NCI-H345 (cell line): ENCODE measurements around the gene COL1A1.

Experiments
- DNase-seq: peaks from one replicate; lab custom pipeline; 2025; lab: John Stamatoyannopoulos, UW

The COL1A1 gene

DNA sequence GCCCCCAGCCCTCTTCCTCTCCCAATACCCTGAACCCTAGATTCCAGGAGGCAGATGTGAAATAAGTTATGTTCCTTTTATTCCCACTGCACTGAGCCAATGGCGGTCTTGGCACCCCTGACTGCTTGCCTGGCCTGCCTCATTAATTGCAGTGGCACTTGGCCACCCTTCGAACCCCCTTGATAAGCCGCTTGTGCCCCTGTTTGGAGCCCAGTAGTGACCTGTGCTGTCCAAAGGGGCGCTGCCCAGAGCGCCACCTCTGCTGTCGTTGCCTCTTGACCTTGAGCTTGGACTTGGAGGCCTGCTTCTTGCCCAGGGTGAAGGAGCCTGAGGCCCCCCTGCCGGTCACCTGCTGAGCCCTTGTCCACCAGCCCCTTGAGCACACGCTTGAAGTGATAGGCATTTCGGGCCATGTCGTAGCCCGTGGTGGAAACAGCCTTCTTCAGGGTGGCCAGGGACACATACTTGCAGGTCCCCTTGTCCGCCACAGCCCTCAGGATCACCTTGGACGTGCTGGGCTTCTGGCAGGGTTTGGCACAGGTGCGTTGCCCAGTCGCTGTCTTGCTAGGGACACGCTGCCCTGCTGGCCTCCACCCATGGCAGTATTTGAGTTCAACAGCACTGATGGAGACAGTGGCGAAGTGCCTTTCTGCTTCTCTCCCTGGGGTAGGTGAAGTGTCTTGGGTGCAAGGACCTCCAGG, 29.9 kb downstream of the COL1A1 start:
- no peak for DNase-seq

DNA sequence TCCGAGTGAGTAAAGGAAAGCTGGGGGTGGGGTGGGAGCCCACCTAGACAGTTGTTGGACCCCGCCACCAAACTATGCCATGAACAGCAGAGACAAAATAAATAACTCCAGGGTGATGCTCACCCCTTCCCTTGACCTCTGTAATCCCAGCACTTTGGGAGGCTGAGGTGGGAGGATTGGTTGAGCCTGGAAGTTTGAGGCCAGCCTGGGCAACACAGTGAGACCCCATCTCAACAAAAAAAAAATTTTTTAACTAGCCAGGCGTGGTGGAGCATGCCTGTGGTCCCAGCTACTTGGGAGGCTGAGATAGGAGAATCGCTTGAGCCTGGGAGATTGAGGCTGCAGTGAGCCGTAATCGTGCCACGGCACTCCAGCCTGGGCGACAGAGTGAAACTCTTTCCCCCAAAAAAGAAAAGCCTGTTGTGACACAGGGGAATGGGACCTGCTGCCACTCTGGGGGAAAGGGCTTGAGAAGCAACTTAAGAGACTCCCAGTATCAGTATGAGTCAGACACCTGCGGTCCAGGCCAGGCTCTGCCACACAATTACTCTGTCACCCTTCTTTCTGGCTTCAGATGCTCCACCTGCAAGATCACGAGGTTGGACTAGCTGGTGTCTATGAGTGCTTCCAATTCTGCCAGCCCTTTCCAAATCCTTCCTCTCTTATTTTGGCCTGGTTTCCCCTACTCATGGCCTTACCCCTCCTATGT, 30.6 kb downstream of the COL1A1 start:
- DNase-seq: no peak

DNA sequence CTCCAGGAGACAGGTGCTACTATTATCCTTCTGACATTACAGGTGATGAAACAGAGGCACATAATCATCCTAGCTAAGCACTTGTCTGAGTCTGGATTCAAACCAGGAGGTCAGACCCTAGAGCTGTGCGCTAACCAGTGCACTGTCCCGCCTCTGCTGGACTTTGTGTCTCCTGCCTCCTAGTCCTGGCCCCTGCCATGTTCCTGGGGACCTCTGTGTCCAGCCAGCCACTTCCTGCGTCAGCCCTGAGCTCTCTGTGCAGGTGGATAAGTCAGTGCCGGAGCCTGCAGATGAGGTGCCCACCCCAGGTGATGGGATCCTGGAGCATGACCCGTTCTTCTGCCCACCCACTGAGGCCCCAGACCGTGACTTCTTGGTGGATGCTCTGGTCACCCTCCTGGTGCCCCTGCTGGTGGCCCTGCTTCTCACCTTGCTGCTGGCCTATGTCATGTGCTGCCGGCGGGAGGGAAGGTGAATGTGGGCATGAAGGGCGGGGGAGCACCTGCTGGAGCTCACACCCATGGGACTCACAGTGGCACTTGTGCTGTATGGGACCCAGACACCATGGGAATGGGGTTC, 31.5 kb downstream of the COL1A1 start:
- DNase-seq: no peak

DNA sequence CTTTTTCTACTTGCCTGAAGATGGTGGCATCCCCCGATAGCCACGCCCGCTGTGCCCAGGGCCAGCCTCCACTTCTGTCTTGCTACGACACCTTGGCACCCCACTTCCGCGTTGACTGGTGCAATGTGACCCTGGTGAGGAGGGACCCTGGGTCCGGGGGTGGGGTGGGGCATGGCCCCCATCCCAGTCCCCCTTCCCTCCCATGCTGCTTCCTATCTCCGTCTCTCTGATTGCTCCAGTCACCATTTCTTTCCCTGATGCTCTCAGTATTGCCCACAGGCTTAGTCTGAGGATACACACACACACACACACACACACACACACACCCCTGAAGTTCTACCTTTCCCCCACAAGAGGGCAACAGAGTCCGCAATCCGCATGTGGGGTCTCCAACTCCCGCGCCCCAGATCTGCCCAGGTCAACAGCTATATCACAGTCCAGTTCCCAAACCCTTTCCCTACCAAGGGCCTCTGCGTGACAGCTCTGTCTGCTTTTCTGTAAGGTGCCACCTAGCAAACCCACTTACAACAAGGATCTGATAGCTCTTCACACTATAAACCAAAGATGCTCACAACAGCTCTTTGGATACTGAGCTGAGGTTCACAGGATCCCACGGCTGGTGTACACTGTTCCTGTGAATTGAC, 32.2 kb downstream of the COL1A1 start:
- peak; percentile 33 for DNase-seq

DNA sequence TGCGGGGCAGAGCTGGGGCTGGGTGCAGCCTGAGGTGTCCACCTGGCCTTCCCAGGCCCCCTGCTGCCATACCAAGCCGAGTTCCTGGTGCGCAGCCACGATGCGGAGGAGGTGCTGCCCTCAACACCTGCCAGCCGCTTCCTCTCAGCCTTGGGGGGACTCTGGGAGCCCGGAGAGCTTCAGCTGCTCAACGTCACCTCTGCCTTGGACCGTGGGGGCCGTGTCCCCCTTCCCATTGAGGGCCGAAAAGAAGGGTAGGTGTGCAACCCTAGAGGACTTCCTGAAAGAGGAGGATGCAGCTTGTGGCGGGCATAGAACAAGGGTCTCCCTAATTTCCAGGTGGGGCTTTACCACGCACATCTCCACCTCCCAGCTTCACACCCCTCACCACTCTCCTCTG, 33.1 kb downstream of the COL1A1 start:
- DNase-seq: no peak

DNA sequence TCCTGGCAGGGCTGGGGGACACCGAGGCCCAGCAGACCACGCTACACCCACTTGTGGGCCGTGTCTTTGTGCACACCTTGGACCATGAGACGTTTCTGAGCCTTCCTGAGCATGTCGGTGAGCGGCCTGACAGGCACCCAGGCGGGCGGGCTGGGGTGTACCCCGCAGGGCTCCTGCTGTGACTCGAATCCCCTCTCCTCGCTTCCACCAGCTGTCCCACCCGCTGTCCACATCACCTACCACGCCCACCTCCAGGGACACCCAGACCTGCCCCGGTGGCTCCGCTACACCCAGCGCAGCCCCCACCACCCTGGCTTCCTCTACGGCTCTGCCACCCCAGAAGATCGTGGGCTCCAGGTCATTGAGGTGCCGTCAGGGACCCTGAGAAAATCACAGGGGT, 34.1 kb downstream of the COL1A1 start:
- no peak for DNase-seq

DNA sequence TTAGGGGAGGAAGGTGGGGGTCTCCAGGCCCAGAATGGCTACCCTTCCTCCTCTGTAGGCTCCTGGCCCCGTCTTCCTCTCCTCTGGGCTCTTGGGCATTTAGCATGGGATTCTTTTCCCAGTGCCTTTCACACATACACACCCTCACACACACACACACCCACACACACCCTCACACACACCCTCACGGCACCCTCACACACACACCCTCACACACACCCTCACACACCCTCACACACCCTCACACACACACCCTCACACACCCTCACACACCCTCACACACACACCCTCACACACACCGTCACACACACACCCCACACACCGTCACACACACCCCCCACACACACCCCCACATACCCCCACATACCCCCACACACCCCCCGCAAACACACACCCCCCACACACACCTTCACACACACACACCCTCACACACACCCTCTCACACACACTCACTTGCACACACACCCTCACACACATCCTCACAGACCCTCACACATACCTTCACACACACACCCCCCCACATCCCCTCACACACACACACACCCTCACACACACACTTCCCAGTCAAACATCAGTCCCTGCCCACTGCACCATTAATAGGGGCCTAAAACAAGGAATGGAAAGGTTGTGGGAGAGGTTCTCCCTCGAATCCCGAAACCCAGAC, 34.8 kb downstream of the COL1A1 start:
- DNase-seq: no peak

DNA sequence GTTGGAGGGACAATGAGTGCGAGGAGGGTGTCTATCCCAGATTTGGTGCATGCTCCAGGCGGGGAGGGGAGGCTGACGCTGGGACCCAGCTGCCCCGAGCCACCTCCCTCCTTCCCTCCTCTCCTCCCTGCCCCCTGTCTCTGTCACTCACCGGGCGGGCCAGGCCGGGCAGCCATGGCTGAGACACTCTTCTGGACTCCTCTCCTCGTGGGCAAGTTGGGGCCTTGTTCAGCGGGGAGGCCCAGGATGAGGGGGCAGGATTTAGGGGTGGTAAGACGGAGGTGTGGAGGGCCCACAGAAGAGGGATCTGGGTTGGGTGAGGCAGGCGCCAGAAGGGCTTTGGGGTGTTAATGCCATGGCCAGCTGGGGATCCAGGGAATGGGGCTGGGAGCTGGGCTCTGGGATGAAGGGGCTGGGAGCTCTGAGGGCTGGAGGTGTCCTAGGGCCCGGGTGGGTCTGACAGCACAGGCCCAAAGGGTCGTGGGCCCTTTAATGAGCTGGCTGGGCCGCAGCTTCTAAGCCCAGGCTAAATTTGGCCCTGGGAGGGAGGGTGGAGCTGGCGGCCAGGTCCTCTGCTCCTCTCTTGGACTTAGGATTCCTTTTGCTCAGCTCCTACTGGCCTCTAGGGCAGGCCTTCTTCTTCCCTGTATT, 35.4 kb downstream of the COL1A1 start, which contains the start of gene SGCA:
Gene SGCA, plus strand, starts transcription at position 139 of the 651 bp plus-strand sequence. Its CDS starts 36 bp downstream, at position 175.
- no peak for DNase-seq

DNA sequence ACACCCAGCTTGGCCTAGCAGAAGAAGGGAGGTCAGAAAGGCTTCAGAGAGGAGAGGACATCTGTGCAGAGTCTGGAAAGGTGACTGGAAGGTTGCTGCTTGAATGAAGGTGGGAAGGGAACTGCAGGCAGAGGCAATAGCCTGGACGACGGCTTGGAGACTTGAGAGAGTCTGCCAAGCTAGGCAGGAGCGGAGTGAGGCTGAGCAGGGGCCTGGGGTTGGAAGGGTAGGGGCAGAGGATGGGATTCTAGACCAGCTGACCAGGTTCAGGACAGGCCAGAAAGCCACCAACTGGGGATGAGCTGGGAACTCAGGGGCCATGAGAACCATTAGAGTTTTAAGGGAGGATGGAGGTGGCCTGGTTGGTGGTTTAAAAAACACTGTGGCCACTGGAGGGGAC, 36.0 kb downstream of the COL1A1 start:
- no peak for DNase-seq

DNA sequence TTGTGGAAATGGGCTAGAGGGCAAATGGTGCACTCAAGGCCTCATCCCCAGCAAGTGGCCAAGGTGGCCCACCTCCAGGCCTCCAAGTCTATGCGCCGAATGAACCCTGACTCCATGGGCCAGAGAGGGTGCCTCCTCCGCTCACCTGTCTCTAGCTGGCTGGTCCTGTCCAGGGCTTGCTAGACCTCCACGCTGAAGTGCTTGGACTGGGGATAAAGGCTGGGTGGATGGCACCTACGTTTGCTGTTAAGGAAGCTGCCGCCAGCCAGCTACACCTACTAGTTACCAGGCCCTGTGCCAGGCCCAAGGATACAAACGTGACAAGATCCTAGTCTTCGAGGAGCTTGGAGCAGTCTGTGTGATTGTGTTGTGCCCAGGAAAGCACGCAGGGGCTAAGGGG, 36.4 kb downstream of the COL1A1 start:
- no peak for DNase-seq

DNA sequence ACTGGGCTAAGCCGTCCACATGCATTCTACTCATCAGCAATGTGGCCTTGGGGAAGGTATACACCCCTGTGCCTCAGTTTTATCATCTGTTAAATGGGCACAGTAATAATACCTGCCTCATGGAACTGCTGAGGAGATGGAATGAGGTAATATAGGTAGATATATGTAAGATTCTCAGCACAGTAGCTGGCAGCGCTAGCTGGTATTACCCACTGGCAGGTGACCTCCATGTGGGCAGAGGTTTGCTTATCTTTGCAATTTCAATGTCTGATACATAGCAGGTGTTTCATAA, 36.8 kb downstream of the COL1A1 start:
- DNase-seq: no peak

DNA sequence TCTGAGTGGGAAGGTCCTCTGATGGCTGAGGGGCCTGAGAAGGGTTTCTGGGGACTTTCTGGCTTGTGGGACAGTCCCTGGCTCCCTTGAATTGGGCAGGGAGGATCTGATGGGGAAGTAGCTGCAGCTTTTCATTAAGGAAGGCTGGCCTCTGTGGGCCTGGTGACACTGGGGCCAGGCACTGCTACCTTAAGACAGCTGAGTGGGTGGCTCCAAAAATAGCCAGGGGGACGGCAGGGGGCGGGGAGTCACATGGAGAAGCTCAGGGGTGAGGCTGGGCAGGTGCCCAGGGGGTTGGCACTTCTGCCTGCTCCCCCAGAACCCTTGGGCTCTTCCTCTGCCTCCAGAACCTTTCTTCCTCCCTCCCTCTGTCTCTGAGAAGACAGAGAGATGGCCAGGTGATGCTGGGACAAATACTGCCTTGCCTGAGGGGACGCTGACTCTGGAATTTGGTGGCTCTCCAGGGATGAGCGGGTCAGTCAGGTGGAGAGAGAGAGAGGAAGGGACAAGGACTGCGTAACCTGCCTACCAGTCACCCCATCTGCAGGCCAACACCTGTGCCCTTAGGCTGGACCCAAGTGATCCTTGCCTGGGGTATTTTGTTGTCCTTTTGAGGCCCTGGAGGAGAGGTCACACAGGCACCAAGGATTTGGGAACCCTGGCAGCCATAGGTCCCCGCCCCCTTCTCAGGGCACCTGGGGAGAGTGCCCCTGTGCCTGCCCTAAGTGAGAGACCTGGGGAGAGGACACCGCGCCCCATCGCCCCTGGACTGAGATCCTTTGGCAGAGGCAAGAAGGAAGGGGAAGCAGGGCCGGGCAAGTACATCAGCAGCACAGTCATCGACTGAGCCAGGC, 37.4 kb downstream of the COL1A1 start:
- DNase-seq: no peak

DNA sequence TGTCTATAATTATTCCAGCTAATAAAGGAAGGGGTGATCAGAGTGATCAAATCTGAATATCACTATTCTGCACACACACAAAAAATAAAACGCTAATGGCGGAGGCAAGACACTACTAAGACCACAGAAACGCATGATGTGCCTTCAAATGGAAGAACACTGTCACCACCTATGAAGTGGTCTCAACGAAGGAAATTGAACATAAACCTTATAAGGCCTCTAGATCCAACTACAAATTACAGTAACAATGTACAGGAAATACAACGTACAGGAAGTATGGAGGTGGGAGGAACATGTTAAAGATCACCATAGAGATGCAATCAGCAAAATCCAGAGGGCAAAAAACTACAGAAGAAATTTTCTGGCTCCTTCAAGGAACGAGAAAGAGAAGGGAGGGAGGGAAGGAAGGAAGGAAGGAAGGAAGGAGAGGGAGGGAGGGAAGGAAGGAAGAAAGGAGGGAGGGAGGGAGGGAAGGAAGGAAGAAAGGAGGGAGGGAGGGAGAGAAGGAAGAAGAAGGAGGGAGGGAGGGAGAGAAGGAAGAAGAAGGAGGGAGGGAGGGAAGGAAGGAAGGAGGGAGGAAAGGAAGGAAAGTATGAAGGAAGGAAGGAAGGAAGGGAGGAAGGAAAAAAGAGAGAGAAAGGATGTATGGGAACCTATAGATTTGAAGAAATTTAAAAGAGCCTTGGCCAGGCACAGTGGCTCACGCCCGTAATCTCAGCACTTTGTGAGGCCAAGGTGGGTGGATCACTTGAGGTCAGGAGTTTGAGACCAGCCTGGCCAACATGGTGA, 38.8 kb downstream of the COL1A1 start:
- no peak for DNase-seq

DNA sequence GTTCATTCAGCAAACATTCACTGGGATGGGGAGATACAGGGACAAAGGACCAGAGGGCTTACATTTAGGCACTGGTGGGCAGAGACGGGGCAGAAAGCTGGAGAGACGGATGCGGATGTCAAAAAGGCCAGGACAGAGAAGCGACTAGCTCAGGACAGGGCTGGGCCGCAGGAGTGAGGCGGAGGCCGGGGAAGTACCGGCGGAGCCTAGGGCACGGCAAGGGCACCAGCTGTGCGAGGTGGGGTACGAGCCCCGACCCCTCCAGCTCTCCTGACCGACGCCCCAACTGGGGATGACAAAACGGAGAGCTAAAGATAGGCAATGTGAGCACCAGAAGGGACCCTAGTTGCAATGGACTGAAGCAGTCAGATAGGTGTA, 39.5 kb downstream of the COL1A1 start:
- DNase-seq: no peak

DNA sequence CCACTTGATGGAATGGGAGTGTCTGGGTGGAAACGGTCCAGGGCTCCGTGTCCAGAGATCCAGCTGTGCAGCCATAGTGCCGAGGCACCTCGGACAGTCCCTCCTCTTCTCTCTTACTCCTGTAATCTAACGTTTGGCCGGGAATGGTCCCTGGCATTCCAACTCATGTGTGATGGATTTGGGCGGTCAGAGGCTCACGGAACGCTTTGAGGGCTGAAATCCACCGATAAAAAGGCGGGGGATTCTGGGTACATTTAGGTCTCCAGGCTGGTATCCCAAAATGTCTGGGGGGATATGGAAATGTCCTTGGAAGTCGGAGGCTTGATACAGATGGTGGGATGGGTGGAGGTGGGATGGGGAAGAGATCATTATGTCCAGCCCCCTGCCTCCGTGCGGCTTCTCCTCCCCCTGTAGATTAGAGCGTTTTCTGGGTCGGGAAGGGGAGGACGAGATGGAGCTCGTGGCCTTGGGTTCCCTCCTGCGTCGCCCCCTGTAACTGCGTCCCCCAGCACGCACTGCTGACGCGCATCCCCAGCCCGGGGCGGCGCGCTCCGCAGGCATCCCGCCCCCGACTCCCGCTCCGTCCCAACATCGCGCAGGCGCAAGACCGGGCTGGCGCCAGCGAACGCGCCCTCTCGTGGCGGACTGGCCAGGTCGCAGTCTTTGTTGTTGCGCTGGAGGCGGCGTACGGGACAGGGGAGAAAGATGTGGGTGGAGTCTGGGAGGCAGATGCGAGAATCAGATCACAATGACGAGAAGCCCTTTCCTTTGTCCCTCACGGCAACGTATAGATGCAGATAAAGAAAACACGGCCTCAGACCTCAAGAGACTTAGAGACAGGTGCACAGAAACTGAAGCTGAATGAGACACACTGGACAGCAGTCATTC, 40.2 kb downstream of the COL1A1 start:
- DNase-seq: peak; percentile 95

DNA sequence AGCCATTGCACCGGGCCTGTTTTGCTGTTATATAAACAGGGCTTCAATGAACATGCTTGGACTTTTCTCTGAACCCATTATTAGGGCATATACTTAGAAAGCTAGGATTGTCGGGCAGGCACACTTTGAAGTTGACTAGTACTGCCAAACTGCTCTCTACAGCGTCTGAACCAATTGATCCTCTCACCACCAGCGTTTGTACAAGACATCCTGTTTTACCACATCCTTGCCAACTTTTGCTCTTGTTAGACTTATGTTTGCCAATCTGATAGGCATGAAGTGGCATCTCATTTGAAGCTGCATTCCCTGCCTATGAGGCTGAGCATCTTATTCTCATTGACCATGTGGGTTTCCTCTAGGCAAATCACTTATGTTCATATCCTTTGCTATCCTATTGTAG, 43.5 kb downstream of the COL1A1 start:
- DNase-seq: no peak

DNA sequence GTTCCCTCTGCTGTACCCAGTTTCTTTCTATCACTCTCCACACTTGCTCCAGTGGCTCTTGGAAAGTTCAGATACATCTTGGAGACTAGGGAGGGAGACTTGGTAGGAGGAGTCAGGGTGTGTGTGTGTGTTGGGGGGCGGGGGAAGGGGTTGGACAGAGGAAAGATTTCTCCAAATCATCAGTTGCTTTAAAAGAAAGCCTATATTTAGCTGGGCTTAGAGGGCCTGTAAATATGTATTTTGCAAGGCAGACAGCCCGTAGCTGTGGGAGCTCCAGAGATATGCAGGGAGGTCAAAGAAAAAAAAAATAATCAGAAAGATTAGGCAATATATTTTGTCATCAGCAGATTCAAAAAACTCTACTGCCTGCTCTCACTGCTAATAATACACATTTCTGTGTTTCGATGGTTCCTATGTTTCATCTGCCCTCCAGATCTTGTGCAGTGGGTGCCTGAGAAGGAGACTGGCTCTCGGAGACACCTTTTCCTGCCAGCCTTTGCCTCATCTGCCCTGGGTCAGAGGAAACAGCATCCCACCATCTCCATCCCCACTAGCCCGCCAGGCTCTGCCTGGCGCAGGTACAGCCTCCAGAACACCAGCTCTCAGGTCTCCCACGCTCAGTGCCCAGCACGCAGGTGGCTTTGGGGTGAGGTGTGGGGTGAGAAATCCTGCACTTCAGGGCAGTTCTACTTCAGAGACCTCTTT, 46.2 kb downstream of the COL1A1 start:
- DNase-seq: no peak

DNA sequence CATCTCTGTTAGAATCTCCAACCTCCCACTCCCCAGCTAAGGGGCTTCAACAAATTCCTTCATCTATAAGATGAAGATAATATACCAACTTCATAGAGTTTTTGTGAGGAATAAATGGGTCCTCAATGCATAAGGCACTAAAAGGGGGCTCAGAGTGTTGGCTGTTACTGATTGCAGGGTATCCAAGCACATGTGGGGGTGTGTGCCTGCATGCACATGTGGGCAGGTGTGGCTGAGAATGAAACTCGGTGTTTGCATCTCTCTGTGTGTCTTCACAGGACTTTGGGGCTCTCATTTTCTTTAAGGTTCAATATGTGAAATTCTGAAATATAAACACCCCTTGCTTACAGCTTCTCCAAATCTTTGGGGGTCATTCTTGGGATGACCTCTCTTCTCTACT, 46.8 kb downstream of the COL1A1 start:
- no peak for DNase-seq
